Measurements from ENCODE around the gene PHF12. TPM values are rescaled to one million over a fixed set of nuclear protein-coding genes. Genes with fewer than 3 reads are reported as not detected.
"Not testable (repeated sequence)": the region's sequence is repeated elsewhere in the genome, so short reads cannot be mapped to it uniquely, and the experiment has no call there.

PHF12 gene
- total RNA-seq, 1 donor from 2014 or later: 33.6 TPM

- DNase-seq (ENCODE audit: low spot score): no peak
- Mint-ChIP-seq H3K9me3 (ENCODE audit: low read depth) (no peaks in the 10 kb centered on the region), H3K4me3 (ENCODE audit: unreplicated experiment) (no peak overlapping the region), H3K27ac (ENCODE audit: unreplicated experiment) (no peak overlapping the region), H3K4me1 (ENCODE audit: low read depth) (peaks cover 40% of the 10 kb centered on the region), H3K36me3 (ENCODE audit: low read depth) (peaks cover 6% of the 10 kb centered on the region), H3K27me3 (ENCODE audit: low read depth) (no peaks in the 10 kb centered on the region)
- TF ChIP-seq CTCF (IDR thresholded peaks at IDR 0.05): no peak
Observed at GRCh38 chr17:28940142-28940541, 11.2 kb downstream of the PHF12 start.

- Mint-ChIP-seq H3K27ac (ENCODE audit: unreplicated experiment) (peak overlapping the region; percentile 18), H3K9me3 (ENCODE audit: low read depth) (no peaks in the 10 kb centered on the region), H3K27me3 (ENCODE audit: low read depth) (no peaks in the 10 kb centered on the region), H3K4me1 (ENCODE audit: low read depth) (peaks cover 35% of the 10 kb centered on the region), H3K4me3 (ENCODE audit: unreplicated experiment) (no peak overlapping the region), H3K36me3 (ENCODE audit: low read depth) (peaks cover 6% of the 10 kb centered on the region)
- no peak for TF ChIP-seq CTCF (IDR thresholded peaks at IDR 0.05)
- no peak for DNase-seq (ENCODE audit: low spot score)
Observed at GRCh38 chr17:28938552-28938951, 12.8 kb downstream of the PHF12 start.

GRCh38 chr17:28937044-28937729 lies 14.1 kb downstream of the PHF12 start:
- H3K4me1 Mint-ChIP-seq (ENCODE audit: low read depth): peaks cover 35% of the 10 kb centered on the region
- no peak for DNase-seq (ENCODE audit: low spot score)
- H3K27ac Mint-ChIP-seq (ENCODE audit: unreplicated experiment): no peak overlapping the region

GRCh38 chr17:28935744-28936460 lies 15.4 kb downstream of the PHF12 start:
- DNase-seq (ENCODE audit: low spot score): no peak
- peaks cover 3% of the 10 kb centered on the region for H3K36me3 Mint-ChIP-seq (ENCODE audit: low read depth)
- H3K27ac Mint-ChIP-seq (ENCODE audit: unreplicated experiment): no peak overlapping the region
- H3K4me3 Mint-ChIP-seq (ENCODE audit: unreplicated experiment): no peak overlapping the region
- peaks cover 35% of the 10 kb centered on the region for H3K4me1 Mint-ChIP-seq (ENCODE audit: low read depth)
- H3K9me3 Mint-ChIP-seq (ENCODE audit: low read depth): no peaks in the 10 kb centered on the region
- H3K27me3 Mint-ChIP-seq (ENCODE audit: low read depth): no peaks in the 10 kb centered on the region
- TF ChIP-seq CTCF (IDR thresholded peaks at IDR 0.05): no peak

More at GRCh38 chr17:28937044-28937729, 14.1 kb downstream of the PHF12 start:
- Mint-ChIP-seq H3K4me3 (ENCODE audit: unreplicated experiment) (no peak overlapping the region), H3K27me3 (ENCODE audit: low read depth) (no peaks in the 10 kb centered on the region), H3K36me3 (ENCODE audit: low read depth) (peaks cover 6% of the 10 kb centered on the region), H3K9me3 (ENCODE audit: low read depth) (no peaks in the 10 kb centered on the region)
- no peak for TF ChIP-seq CTCF (IDR thresholded peaks at IDR 0.05)

GRCh38 chr17:28934508-28934907 lies 16.8 kb downstream of the PHF12 start:
- not testable (repeated sequence) for H3K27ac Mint-ChIP-seq (ENCODE audit: unreplicated experiment); H3K9me3 Mint-ChIP-seq (ENCODE audit: low read depth); H3K4me3 Mint-ChIP-seq (ENCODE audit: unreplicated experiment); H3K27me3 Mint-ChIP-seq (ENCODE audit: low read depth); DNase-seq (ENCODE audit: low spot score); H3K36me3 Mint-ChIP-seq (ENCODE audit: low read depth)
- peaks cover 21% of the 10 kb centered on the region for H3K4me1 Mint-ChIP-seq (ENCODE audit: low read depth)

Measured in chondrocyte (in vitro differentiated cells).